Measurements from ENCODE around the gene CPOX.

The CPOX gene

DNA sequence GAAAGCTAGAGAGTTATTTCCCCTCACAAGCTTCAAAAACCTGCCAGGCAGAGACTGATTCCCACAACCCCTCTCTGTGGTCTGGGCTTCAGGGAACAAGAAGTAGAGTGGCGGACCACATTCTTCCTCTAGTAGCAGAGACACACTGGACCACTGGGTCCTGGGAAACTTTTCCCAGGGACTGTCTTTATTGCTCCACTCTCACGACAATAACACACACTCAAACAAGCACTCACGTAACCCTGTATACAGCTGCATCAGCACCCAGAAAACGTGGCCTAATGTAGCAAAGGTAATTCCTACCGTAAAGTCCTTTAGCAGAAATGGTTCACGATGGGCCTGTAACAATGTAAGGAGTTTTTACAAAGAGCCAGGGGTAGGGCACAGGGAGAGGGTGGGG, 27.6 kb downstream of the CPOX start:
- TF ChIP-seq, protein P1, sequence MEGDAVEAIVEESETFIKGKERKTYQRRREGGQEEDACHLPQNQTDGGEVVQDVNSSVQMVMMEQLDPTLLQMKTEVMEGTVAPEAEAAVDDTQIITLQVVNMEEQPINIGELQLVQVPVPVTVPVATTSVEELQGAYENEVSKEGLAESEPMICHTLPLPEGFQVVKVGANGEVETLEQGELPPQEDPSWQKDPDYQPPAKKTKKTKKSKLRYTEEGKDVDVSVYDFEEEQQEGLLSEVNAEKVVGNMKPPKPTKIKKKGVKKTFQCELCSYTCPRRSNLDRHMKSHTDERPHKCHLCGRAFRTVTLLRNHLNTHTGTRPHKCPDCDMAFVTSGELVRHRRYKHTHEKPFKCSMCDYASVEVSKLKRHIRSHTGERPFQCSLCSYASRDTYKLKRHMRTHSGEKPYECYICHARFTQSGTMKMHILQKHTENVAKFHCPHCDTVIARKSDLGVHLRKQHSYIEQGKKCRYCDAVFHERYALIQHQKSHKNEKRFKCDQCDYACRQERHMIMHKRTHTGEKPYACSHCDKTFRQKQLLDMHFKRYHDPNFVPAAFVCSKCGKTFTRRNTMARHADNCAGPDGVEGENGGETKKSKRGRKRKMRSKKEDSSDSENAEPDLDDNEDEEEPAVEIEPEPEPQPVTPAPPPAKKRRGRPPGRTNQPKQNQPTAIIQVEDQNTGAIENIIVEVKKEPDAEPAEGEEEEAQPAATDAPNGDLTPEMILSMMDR (IDR thresholded peaks at IDR 0.05; ENCODE audit: insufficient read depth, low read length): no peak
- TF ChIP-seq POLR2AphosphoS5 (IDR thresholded peaks at IDR 0.05; ENCODE audit: low read depth) (no peak), GABPA (IDR thresholded peaks at IDR 0.05; ENCODE audit: low read depth) (no peak), SPI1 (IDR thresholded peaks at IDR 0.05; ENCODE audit: borderline replicate concordance, low read depth) (no peak)
- TF ChIP-seq, protein P2, sequence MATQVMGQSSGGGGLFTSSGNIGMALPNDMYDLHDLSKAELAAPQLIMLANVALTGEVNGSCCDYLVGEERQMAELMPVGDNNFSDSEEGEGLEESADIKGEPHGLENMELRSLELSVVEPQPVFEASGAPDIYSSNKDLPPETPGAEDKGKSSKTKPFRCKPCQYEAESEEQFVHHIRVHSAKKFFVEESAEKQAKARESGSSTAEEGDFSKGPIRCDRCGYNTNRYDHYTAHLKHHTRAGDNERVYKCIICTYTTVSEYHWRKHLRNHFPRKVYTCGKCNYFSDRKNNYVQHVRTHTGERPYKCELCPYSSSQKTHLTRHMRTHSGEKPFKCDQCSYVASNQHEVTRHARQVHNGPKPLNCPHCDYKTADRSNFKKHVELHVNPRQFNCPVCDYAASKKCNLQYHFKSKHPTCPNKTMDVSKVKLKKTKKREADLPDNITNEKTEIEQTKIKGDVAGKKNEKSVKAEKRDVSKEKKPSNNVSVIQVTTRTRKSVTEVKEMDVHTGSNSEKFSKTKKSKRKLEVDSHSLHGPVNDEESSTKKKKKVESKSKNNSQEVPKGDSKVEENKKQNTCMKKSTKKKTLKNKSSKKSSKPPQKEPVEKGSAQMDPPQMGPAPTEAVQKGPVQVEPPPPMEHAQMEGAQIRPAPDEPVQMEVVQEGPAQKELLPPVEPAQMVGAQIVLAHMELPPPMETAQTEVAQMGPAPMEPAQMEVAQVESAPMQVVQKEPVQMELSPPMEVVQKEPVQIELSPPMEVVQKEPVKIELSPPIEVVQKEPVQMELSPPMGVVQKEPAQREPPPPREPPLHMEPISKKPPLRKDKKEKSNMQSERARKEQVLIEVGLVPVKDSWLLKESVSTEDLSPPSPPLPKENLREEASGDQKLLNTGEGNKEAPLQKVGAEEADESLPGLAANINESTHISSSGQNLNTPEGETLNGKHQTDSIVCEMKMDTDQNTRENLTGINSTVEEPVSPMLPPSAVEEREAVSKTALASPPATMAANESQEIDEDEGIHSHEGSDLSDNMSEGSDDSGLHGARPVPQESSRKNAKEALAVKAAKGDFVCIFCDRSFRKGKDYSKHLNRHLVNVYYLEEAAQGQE (IDR thresholded peaks at IDR 0.05; ENCODE audit: insufficient replicate concordance, low read depth): no peak
- H3K27me3 ChIP-seq (ENCODE audit: insufficient read depth, poor library complexity, severe bottlenecking): no peaks in the 10 kb centered on the region
- DNase-seq (ENCODE audit: low read depth in 1 of 2, low spot score in 1 of 2): no peak
- H3K4me3 ChIP-seq (replicated peaks; ENCODE audit: insufficient read depth, low read length): no peak overlapping the region
- H3K27ac ChIP-seq (replicated peaks): no peak overlapping the region

DNA sequence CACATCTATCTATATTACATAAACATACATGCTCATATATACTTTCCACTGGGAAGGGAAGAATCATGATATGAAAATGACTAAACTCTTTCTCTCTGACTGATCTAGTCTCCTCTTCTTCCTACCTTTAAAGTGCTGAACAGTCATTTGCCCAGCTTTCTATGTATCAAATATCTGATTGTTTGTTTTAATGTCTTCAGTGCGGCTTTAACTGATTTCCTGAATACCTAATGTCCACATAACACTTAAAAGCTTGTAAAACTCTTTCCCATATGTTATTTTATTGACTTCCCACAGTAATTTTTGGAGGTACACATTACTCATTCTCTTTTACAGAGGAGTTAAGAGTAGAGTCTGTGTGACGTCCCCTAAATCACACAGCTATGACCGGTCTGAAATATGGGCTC, 28.2 kb downstream of the CPOX start:
- DNase-seq (ENCODE audit: low read depth in 1 of 2, low spot score in 1 of 2): no peak
- Histone ChIP-seq H3K27ac (replicated peaks) (no peak overlapping the region), H3K27me3 (ENCODE audit: insufficient read depth, poor library complexity, severe bottlenecking) (no peaks in the 10 kb centered on the region), H3K4me3 (replicated peaks; ENCODE audit: insufficient read depth, low read length) (no peak overlapping the region)
- TF ChIP-seq SPI1 (IDR thresholded peaks at IDR 0.05; ENCODE audit: borderline replicate concordance, low read depth) (no peak), GABPA (IDR thresholded peaks at IDR 0.05; ENCODE audit: low read depth) (no peak), POLR2AphosphoS5 (IDR thresholded peaks at IDR 0.05; ENCODE audit: low read depth) (no peak)
- TF ChIP-seq, protein P1 (IDR thresholded peaks at IDR 0.05; ENCODE audit: insufficient read depth, low read length): no peak
- TF ChIP-seq, protein P2 (IDR thresholded peaks at IDR 0.05; ENCODE audit: insufficient replicate concordance, low read depth): no peak

DNA sequence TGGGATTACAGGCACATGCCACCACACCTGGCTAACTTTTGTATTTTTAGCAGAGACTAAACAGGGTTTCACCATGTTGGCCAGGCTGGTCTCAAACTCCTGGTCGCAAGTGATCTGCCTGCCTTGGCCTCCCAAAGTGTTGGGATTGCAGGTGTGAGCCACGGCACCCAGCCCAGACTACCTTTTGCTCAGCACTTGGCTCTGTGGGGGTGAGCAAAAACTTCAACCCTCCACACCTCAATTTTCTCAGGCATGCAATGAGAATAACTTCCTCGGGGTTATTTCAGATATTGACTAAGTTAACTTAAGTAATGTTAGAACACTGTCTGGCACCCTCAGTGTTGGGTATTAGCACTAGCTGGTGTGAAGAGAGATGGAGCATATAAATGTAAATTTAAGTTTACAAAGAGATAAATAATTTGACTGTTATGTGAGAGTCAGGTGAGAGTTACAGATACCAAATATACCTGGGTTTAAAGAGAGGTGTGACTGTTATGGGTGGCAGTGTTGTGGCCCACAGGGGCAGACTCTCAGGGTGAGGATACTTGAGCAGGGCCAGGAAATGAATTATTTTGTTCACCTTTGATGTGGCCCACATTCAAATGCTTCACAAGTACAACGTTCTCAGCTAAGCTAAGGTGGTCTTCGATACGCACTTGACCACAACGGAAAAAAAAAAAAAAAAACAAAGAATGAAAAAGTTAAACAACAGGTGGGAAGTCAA, 29.0 kb downstream of the CPOX start:
- no peak for DNase-seq (ENCODE audit: low read depth in 1 of 2, low spot score in 1 of 2)
- TF ChIP-seq, protein P2 (IDR thresholded peaks at IDR 0.05; ENCODE audit: insufficient replicate concordance, low read depth): no peak
- TF ChIP-seq GABPA (IDR thresholded peaks at IDR 0.05; ENCODE audit: low read depth) (no peak), SPI1 (IDR thresholded peaks at IDR 0.05; ENCODE audit: borderline replicate concordance, low read depth) (no peak), POLR2AphosphoS5 (IDR thresholded peaks at IDR 0.05; ENCODE audit: low read depth) (no peak)
- TF ChIP-seq, protein P1 (IDR thresholded peaks at IDR 0.05; ENCODE audit: insufficient read depth, low read length): no peak

More for the DNA sequence above, 29.0 kb downstream of the CPOX start:
- Histone ChIP-seq H3K4me3 (replicated peaks; ENCODE audit: insufficient read depth, low read length) (no peak overlapping the region), H3K27ac (replicated peaks) (no peak overlapping the region), H3K27me3 (ENCODE audit: insufficient read depth, poor library complexity, severe bottlenecking) (no peaks in the 10 kb centered on the region)

Measured in HL-60 (cell line).